GM04503 (cell line): ENCODE data around the gene LCN2.

Experiments used
- DNase-seq: peaks from one replicate; pipeline ENCODE4 v3.0.0-alpha.2; 2012; ENCODE audit warnings: low read depth

LCN2 gene

DNA sequence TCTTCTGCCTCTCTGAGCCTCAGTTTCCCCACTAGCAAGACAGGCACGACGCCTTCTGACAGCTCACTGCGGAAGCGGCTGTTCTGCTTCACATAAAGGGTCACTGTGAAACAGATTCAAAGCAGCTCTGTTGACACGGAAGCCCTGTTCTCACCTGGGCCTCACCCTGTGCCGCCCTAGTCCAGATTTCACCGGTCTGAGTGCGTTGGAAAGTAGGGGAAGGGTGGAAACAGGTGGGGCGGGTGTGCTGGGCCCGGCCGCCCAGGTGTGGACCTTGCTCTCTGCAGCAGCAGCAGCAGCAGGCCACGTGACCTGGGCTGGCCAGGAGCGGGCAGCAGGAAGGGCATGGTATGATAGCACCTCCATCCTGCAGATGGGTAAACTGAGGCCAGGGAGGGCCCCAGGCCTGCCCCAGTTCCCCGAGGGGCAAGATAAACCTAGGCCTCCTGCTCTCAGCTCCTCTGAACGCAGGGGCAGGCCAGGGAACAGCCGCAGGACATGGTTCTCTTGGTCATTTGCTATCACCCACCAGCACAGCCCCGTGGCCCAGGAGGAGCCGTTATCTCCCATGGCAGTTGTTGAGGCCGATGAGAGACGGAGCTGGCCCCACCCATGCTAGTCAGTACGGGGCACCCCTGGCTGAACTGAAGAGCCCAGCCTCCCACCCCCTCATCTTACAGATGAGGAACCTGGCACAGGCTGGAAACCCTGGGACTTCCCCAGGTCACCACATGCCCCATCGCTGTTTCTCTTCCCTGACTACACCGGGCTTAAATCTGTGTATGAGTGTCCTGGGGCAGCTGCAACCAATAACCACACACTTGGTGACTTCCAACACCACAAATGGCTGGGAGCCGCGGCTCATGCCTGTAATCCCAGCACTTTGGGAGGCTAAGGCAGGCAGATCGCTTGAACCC, 33.8 kb upstream of the LCN2 start:
- no peak for DNase-seq

DNA sequence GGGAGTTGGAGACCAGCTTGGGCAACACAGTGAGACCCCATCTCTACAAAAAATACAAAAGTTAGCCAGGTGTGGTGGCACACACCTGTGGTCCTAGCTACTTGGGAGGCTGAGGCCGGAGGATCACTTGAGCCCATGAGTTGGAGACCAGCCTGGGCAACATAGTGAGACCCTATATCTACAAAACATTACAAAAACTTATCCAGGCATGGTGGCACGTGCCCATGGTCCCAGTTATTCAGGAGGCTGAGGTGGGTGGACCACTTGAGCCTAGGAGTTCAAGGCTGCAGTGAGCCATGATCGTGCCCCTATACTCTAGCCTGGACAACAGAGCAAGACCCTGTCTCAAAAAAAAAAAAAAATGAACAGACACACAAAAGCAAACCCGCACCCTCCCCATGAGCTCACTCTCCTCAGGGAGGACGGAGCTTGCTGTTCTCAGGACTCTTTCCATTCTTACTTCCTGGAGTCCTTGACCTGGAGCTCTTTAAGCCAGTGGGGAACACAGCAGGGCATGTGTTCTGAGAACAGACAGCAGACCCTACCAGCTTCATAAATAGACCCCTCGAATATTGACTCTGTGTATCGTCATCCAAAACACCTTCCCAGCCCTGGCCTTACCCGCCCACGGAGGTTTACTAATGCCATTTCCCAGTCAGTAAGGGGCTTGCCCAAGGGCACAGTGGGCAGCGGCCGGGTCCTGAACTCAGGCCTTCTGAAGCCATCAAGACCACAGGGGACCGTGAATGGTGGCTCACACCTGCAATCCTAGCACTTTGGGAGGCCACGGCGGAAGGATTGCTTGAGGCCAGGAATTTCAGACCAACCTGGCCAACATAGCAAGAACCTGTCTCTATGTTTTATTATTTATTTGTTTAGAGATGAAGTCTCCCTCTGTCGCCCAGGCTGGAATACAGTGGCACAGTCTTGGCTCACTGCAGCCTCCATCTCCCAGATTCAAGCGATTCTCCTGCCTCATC, 32.9 kb upstream of the LCN2 start:
- DNase-seq: no peak

DNA sequence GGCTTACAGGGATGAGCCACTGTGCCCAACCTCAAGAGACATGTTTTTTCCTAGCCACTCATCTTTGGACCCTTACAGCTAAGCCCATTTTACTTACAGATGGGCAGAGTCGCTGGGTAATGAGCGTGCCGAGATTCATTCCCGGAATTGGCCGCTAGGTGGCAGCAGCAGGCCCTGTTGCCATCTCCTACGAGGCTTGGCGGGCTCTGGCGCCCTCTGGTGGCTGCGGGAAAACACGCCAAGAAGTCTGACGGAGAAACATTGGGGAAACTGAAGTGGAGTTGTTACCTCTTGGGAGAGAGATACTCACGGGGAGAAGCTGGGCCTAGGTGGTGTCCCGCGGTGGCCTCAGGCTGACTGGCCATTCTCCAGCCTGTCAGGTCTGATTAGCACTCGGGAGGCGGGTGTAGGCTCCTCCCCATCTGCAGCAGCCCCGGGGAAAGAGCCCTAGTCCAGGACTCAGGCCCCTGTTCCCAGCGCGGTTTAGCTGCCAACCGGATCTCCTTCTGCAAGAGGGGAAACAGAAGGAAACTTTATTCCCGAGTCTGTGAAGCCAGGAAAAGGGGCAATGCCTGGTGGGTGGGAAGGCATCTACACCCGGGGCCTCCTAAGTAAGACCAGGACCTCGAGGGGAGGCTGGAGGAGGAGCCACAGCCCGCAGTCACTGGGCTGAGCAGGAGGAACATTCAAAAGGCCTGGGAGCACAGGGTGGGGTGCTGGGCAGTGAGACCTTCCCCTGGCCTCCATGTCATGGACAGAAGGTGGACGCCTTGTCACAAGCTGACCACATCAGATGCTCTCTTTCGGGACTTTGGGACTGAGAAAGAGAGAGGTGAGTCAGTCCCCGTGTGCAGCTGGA, 31.4 kb upstream of the LCN2 start:
- no peak for DNase-seq

DNA sequence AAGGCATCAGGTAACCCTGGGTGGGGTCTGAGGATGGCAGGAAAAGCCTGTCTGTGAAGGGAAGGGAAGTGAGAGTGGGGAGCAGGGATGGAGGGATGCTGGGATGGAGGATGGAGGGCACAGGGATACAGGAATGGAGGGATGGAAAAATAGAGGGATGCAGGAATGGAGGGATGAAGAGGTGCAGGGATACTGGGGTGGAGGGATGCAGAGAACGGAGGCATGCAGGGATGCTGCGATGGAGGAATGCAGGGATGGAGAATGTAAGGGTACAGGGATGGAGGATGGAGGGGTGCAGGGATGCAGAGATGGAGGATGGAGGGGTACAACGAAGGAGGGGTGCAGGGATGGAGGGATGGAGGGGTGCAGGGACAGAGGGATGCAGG, 30.8 kb upstream of the LCN2 start:
- DNase-seq: no peak

DNA sequence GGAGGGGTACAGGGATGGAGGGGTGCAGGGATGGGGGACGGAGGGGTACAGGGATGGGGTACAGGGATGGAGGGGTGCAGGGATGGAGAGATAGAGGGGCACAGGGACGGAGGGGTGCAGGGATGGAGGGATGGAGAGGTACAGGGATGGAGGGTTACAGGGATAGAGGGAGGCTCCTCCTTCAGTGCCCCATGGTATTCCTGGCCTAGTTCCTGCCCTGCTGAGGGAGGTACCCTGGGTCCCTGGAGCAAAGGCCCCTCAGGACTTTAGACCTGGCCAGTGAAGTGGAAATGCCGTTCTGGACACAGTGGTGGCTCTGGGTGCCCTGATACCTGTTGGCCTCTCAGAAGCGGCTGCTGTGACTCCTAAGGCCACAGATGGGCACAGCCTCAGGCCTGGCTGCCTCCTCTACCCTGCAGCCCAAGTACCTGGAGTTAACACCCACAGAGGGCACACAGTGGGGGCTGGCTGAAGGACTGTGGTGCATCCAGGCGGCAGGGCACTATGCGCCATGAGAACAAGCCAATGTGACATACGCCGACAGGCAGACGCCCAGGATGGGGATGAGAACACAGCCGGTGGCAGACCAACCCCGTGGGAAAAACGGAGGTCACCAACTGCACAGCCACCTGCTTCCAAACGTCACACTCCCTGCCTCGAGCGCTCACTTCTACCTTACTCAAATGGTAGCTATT, 30.1 kb upstream of the LCN2 start:
- DNase-seq: no peak

DNA sequence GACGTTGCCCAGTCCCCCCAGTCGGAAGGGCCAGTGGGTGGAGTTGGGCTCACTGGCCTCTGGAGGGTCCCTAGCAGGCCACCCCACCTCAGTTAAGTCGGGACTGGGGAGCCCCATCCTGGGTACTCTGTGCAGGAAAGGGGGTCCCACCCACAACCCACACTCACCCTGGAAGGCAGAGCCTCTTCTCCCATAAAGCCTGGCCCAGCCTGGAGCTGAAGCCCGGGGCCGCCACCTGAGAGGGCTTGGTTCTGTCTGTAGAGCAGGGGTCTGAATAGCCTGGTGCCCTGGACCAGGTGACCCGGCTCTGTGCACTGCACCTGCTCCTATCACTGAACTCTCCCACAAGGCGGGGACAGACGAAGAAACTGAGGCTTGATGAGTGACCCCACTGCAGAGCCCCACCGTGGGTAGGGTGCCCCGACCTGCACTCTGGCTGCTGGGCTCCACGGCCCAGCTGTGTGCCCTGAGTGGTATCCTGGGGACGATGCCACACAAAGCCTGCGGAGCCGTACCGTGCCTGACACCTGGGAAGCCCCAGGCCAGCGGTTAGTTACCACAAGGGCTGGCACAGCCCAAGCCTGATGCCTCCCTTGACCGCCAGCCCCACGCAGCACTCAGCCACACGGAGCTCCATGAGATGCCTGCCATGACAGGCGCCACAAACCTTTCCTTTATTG, 29.1 kb upstream of the LCN2 start:
- DNase-seq: no peak

DNA sequence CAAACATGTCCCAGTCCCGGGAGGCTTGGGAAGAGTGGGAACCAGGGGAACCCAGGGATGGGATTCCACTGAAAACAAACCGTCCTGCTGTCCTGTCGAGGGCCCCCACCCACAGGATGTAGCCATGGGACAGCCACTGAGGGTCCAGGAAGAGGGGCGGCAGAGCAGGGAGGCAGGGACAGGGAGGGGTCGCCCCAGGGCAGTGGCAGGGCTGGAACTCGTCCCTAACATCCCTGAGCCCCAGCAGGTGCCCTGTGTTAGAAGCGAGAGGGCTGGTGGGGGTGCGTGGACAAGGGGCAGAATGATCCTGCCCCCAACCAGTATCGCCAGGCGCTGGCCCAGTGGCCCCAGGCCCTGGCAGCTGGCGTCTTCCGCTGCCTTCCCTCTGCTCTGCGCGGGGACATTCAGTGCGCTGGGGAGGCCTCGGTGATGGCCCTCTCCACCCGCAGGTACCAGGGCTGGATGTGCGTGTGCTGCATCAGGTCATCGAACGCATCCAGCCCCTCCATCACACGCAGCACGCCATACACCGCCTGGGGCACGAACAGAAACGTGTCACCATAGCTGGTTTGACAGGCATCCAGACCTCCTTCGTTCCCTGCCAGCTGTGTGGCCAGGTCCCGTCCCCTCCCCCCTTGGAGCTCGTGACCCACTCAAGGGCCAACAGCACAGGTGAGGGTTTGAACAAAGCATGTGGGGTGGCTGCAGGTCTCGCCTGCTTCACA, 28.4 kb upstream of the LCN2 start:
- no peak for DNase-seq

DNA sequence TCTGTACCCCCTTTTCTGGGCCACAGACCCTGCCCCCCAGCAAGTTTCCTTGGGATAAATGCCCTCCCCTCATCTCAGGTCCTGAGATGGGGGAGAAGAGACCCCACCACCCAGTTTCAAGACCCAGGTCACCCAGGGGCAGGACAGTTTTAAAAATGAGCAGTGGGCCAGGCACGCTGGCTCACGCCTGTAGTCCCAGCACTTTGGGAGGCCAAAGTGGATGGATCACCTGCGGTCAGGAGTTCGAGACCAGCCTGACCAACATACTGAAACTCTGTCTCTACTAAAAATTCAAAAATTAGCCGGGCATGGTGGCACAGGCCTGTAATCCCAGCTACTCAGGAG, 27.8 kb upstream of the LCN2 start:
- no peak for DNase-seq

DNA sequence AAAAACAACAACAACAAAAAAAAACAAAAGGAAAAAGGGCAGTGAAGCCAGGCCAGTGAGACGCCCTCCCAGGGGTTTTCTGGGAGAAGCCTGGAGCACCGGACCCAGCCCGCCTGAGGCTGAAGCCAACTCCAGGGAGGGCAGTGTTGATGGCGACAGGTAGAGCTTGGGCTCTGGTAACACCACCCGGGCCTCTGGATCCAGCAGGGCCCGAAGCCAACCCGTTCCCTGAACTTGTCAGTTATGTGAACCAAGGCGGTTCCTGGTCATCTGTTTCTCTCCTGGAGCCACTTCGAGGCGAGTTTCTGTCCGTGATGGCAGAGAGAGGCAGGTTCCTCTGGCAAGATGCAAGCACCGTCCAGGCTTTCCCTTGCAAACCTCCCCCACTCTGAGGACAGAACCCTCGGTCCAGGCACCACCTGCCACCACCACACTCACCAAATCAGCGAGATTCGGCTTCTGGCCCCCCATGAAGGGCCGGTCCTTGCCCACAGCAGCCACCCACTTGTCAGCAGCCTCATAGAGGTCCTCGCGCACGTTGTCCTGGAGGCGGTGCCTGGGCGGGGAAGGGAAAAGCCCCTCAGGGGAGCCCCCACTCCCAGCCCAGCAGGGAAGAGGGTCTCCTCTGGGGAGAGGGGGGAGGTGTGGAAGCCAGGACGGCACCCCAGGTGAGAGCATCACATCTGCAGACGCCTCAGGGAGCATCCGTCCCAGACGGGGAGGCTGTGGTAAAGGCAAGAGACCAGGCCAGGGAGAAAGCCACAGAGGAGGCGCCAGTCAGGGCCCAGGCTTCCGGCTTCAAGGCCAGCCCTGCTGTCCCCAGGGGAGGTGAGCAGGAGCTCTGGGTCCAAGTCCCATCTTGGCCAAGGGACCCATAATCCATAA, 27.1 kb upstream of the LCN2 start:
- no peak for DNase-seq

DNA sequence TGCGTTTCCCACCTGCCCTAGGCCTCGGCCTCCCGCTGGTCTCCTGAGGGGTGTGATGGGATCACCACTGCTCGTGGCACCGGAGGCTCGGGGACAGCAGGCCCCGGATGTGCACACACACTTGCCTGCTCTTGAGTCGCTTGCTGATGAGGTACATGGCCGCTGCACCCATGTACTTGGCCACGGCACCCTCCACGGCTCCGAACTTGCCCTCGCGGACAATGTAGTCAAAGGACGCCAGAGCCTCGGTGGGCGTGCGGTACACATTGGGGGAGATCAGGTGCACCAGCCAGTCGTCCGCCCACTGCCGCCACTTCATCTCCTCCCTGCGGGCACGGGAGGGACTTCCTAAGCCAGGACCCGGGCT, 26.5 kb upstream of the LCN2 start:
- no peak for DNase-seq

DNA sequence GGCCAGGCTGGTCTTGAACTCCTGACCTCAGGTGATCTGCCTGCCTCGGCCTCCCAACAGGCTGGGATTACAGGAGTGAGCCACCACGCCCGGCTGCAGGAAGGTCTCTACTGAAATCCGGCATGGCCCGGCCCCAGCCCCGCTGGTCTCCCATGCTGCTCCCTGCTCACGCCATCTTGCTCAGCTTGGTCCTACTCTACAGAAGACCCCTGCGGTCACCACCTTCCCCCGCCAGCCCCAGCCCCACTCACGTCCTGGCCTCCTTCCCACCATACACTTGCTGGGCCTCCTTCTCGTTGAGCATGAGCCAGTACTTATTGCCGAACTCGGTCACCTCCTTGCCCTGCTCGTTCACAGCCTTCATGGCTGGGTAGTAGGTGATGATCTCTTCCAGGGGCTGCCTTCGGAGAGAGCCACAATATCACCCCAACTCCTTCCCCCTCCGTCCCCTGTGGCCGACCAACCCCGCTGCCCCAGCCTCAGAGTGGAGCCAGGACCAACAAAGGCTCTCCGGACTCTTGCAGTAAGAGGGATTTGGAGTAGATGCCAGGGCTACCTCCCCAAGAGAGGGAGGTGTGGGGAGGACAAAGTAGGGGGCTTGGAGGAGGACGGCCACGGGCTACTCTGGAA, 25.7 kb upstream of the LCN2 start:
- DNase-seq: no peak

DNA sequence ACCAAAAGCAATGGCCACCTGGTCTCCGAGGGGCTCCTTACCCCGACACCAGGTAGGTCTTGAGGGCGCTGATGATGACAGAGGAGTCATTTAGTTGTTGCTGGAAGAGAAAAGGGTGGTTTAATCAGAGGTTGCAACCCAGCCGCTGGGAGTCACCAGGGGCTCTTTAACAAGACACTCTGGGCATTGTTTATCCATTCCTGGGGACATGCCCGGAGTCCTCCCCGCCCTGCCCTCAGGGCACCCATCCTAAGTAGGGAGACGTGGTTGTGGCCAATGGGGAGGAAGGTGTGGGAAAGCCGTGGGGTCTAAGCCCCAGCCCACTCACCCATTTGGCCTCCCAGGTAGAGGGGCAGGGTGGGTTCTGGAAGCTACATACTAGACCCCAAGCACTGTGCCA, 24.8 kb upstream of the LCN2 start:
- no peak for DNase-seq

DNA sequence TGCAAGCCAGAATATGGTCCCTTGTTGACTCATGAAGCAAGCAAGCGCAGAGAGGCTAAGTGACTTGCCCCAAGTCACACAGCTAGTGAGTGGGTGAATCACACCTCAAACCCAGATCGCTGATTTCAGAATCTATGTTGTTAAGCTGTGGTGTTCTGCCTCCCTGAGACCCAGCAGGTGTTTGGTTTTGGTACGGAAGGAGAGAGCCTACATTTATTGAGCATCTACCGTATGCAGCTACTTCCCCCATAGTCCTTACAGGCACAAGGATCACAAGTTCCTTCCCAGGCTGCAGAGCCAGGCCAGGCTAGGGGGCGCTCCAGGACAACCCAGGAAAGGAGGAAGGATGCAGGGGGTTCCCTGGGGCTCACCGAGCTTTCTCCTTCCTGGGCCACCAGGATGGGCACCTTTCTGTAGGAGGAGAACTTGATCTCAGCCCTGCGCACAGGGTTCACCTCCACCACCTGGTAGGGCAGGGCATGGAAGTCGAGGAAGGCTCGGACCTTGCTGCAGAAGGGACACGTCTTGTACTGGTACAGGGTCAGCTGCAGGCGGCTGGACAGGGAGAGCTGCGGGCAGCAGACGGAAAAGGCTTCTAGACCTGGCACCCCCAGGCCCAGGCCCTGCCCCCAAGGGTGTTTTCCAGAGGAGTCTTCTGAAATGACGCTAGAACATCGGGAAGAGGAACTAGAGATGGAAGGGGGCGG, 24.2 kb upstream of the LCN2 start:
- no peak for DNase-seq

DNA sequence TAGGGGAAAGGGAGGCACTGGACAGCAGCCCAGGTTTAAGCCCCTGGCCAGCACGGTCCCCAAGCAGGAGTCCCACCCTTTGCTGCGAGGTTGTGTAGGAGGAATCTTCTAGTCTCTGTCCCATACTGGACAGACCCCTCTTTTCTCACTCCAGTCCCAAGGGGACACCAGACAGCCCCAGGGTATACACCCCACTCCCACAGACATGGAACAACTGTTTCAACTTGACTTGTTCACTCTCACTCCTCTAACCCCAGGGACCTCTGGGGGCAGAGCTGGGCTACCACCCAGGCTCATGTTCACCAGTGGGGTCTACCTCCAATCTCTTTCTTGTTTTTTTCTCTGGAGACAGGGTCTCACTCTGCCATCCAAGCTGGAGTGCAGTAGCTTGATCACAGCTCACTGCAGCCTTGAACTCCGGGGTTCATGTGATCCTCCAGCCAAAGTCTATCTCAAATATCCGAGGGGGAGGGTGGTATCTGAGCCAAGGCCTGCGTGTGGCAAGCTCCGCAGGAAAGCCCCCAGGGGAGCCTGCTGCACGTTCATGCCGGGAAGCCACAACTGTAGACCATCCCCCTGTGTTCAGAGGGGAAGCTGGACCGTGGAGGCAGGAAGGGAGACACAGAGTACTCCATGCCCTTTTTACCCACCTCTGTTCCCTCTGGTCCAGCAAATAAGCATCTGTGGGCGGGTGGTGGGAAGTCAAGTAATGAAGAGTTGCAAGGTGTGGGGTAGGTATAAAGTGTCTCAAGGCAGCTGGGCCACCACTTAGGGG, 23.5 kb upstream of the LCN2 start:
- DNase-seq: no peak

DNA sequence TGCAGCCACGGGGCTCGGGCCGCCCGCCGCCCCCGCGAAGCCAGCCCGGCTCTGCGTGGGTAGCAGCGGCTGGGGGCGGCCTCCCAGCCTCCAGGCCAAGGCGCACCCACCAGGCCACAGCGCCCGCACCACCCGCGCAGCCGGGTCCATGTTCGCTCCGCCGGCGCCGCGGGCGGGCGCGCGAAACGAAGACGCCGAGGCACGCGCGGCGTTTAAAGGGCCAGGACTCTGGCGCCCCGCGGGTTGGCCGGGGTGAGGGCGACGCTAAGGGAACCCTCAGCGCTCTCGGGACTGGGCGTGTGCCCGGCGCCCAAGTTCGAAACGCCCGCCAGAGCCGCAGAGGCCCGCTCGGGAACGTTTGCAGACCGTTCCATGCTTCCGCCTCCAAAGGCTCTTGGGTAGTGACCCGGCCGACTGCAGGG, 21.7 kb upstream of the LCN2 start, which contains the start of gene PTGES2:
Gene PTGES2, minus strand, starts transcription at position 162 of the 422 bp plus-strand sequence. Its CDS starts 12 bp downstream, at position 150.
- DNase-seq: peak; percentile 51

DNA sequence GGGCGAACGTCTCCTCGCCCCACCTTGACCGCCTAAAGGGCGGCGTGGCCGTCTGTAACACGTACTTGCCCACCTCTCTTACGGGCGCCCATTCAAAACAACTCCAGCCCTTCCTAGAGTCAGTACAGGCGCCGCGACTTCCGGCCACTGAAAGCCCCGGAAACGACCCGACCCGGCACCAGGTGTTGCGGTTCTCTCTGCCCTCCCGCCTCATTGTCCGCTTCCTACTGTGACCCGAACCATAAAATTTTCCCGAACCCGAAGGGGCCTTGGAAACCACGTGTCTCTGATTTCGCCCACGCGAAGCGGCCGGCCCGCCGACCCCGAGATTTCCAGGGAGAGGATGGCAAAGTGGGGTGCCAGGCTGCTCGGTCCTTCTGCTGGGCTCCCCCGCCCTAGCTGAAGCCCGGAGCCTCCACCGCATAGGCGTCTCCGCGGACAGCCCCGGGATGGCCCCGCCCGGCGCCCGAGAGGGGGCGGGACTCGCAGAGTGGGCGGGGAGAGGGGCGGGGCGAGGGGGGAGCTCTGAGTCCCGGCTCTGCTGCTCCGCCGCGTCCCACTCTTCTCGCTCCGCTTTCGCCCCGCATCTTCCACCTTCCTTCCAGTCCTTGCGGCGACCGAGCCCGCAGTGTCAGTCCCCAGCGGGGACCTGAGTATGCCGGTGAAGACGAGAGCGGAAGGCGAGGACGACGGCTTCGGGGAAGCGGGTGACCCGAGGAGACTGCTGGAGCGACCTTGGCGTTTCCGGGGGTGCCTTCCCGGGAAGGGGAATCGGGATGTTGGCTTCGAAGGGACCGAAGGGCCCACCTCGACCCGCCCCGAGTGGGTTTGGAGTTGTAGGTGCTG, 21.0 kb upstream of the LCN2 start:
- DNase-seq: peak; percentile 59
